GM18858 (cell line): Measurements from ENCODE around the gene MGAT4B.
"Not testable (repeated sequence)": the region's sequence is repeated elsewhere in the genome, so short reads cannot be mapped to it uniquely, and the experiment has no call there.

Experiments
- ATAC-seq: cut with Tn5 transposase; IDR thresholded peaks from one replicate; pipeline ENCODE4 v1.9.1; 2021; ENCODE audit not compliant: unreplicated experiment

The MGAT4B gene

GRCh38 chr5:179795863-179796833, 10.5 kb downstream of the MGAT4B start:
- ATAC-seq, result peak; percentile 71

GRCh38 chr5:179795049-179795862, 11.4 kb downstream of the MGAT4B start:
- ATAC-seq, result no peak

GRCh38 chr5:179794575-179794974, 12.1 kb downstream of the MGAT4B start:
- ATAC-seq, result no peak

GRCh38 chr5:179794171-179794570, 12.5 kb downstream of the MGAT4B start:
- ATAC-seq, result no peak

GRCh38 chr5:179793468-179794139, 13.1 kb downstream of the MGAT4B start, which contains the start of gene LTC4S:
Gene LTC4S (plus strand): TSS chr5:179793986. CDS start chr5:179794081, 95 bp downstream.
- no peak for ATAC-seq

- no peak for ATAC-seq
These were observed 13.8 kb downstream of the MGAT4B start for GRCh38 chr5:179792612-179793467.

GRCh38 chr5:179791881-179792611, 14.6 kb downstream of the MGAT4B start:
- ATAC-seq, result no peak

- ATAC-seq, result not testable (repeated sequence)
These were observed 17.4 kb downstream of the MGAT4B start for GRCh38 chr5:179789278-179789677.

GRCh38 chr5:179788193-179788854, 18.3 kb downstream of the MGAT4B start:
- no peak for ATAC-seq

GRCh38 chr5:179786861-179787260, 19.8 kb downstream of the MGAT4B start:
- ATAC-seq, result no peak

GRCh38 chr5:179783128-179783527, 23.5 kb downstream of the MGAT4B start:
- ATAC-seq, result no peak

GRCh38 chr5:179781846-179782245, 24.8 kb downstream of the MGAT4B start:
- ATAC-seq, result no peak

GRCh38 chr5:179780362-179780761, 26.3 kb downstream of the MGAT4B start:
- ATAC-seq, result no peak

GRCh38 chr5:179779826-179780225, 26.8 kb downstream of the MGAT4B start:
- ATAC-seq, result no peak

- ATAC-seq, result no peak
These were observed 28.1 kb downstream of the MGAT4B start for GRCh38 chr5:179778591-179778990.

GRCh38 chr5:179777909-179778308, 28.8 kb downstream of the MGAT4B start:
- no peak for ATAC-seq

- no peak for ATAC-seq
These were observed 29.2 kb downstream of the MGAT4B start for GRCh38 chr5:179777456-179777855.

GRCh38 chr5:179776411-179776938, 30.2 kb downstream of the MGAT4B start:
- no peak for ATAC-seq

- ATAC-seq, result no peak
These were observed 32.2 kb downstream of the MGAT4B start for GRCh38 chr5:179774442-179774841.
